ENCODE measurements around the gene DLGAP1. TPM values are rescaled to one million over a fixed set of nuclear protein-coding genes. Genes with fewer than 3 reads are reported as not detected.

The DLGAP1 gene
- total RNA-seq, 1 donor from 2014 or later: 7.2 TPM

- no peak for DNase-seq (ENCODE audit: low read depth)
These were observed 554.8 kb downstream of the DLGAP1 start for GRCh38 chr18:3900327-3900726.

- DNase-seq (ENCODE audit: low read depth): peak; percentile 15
These were observed 556.1 kb downstream of the DLGAP1 start for GRCh38 chr18:3898861-3899613.

GRCh38 chr18:3892152-3892551, 563.0 kb downstream of the DLGAP1 start:
- DNase-seq (ENCODE audit: low read depth): no peak

GRCh38 chr18:3891245-3891644, 563.9 kb downstream of the DLGAP1 start:
- no peak for DNase-seq (ENCODE audit: low read depth)

- DNase-seq (ENCODE audit: low read depth): peak; percentile 89
These were observed 565.3 kb downstream of the DLGAP1 start for GRCh38 chr18:3889803-3890202.

- DNase-seq (ENCODE audit: low read depth): no peak
These were observed 566.0 kb downstream of the DLGAP1 start for GRCh38 chr18:3889121-3889520.

GRCh38 chr18:3886575-3887322, 568.4 kb downstream of the DLGAP1 start:
- no peak for DNase-seq (ENCODE audit: low read depth)

- no peak for DNase-seq (ENCODE audit: low read depth)
These were observed 569.8 kb downstream of the DLGAP1 start for GRCh38 chr18:3885209-3885792.

- DNase-seq (ENCODE audit: low read depth): no peak
These were observed 575.3 kb downstream of the DLGAP1 start for GRCh38 chr18:3879836-3880120.

GRCh38 chr18:3879114-3879835, 575.8 kb downstream of the DLGAP1 start:
- no peak for DNase-seq (ENCODE audit: low read depth)

GRCh38 chr18:3878401-3878800, 576.7 kb downstream of the DLGAP1 start:
- no peak for DNase-seq (ENCODE audit: low read depth)

- DNase-seq (ENCODE audit: low read depth): peak; percentile 79
These were observed 577.4 kb downstream of the DLGAP1 start for GRCh38 chr18:3877678-3878077.

GRCh38 chr18:3875961-3876360, 579.1 kb downstream of the DLGAP1 start:
- no peak for DNase-seq (ENCODE audit: low read depth)

GRCh38 chr18:3875376-3875775, 579.7 kb downstream of the DLGAP1 start:
- peak; percentile 36 for DNase-seq (ENCODE audit: low read depth)

GRCh38 chr18:3874581-3874980, 580.5 kb downstream of the DLGAP1 start:
- DNase-seq (ENCODE audit: low read depth): no peak

GRCh38 chr18:3874125-3874524, 581.0 kb downstream of the DLGAP1 start:
- DNase-seq (ENCODE audit: low read depth): no peak

GRCh38 chr18:3873698-3874097, 581.4 kb downstream of the DLGAP1 start:
- DNase-seq (ENCODE audit: low read depth): no peak

- no peak for DNase-seq (ENCODE audit: low read depth)
These were observed 581.9 kb downstream of the DLGAP1 start for GRCh38 chr18:3873211-3873610.

- DNase-seq (ENCODE audit: low read depth): peak; percentile 89
These were observed 582.5 kb downstream of the DLGAP1 start for GRCh38 chr18:3872641-3873040.

GRCh38 chr18:3871687-3872086, 583.4 kb downstream of the DLGAP1 start:
- no peak for DNase-seq (ENCODE audit: low read depth)

- no peak for DNase-seq (ENCODE audit: low read depth)
These were observed 584.2 kb downstream of the DLGAP1 start for GRCh38 chr18:3870914-3871313.

- DNase-seq (ENCODE audit: low read depth): peak; percentile 77
These were observed 585.3 kb downstream of the DLGAP1 start for GRCh38 chr18:3869848-3870247.

Measured in renal cortical epithelial cell (primary cell).